OCI-LY3 (cell line): ENCODE results near the gene ACADVL.

ENCODE experiments used
- H2AFZ ChIP-seq: fragments of 200-600, 300-600 bp; shearing (Covaris generic); 2 replicates; pipeline ENCODE4 v1.6.0; 2014; ENCODE audit warnings: antibody characterized with exemption, low read depth, low read length
- H3K27ac ChIP-seq: fragments of 200-600, 300-600 bp; sonication (generic); 2 replicates; pipeline ENCODE4 v1.5.1; 2014; ENCODE audit warnings: mild to moderate bottlenecking, low read length, moderate library complexity, mixed read lengths
- H3K27me3 ChIP-seq: fragments of 200-600, 300-600 bp; sonication (generic); 2 replicates; pipeline ENCODE4 v1.6.1; 2014; ENCODE audit warnings: low read depth, low read length, mixed read lengths
- H3K36me3 ChIP-seq: fragments of 200-600, 300-600 bp; sonication (generic); replicated peaks from 2 replicates; pipeline ENCODE3; 2014; ENCODE audit warnings: low read depth, low read length, mixed read lengths
- H3K4me1 ChIP-seq: fragments of 300-600, 200-600 bp; sonication (generic); 2 replicates; pipeline ENCODE4 v1.6.1; 2014; ENCODE audit warnings: low read length, mixed read lengths
- H3K4me2 ChIP-seq: fragments of 200-600, 300-600 bp; sonication (generic); 2 replicates; pipeline ENCODE4 v1.6.1; 2014; ENCODE audit warnings: low read length, mixed read lengths
- H3K4me3 ChIP-seq: fragments of 300-600, 200-600 bp; sonication (generic); 2 replicates; pipeline ENCODE4 v1.5.1; 2014; ENCODE audit warnings: antibody characterized with exemption, mild to moderate bottlenecking, low read length, moderate library complexity
- H3K79me2 ChIP-seq: fragments of 300-600, 200-600 bp; shearing (Covaris generic); 2 replicates; pipeline ENCODE4 v1.6.1; 2014; ENCODE audit warnings: mild to moderate bottlenecking, low read length, mixed read lengths
- H3K9ac ChIP-seq: fragments of 300-600, 200-600 bp; shearing (Covaris generic); 2 replicates; pipeline ENCODE4 v1.6.0; 2014; ENCODE audit warnings: mild to moderate bottlenecking, low read length, moderate library complexity
- H3K9me3 ChIP-seq: fragments of 200-600, 300-600 bp; shearing (Covaris generic); 2 replicates; pipeline ENCODE4 v1.6.1; 2014; ENCODE audit warnings: low read length, mixed read lengths; ENCODE audit not compliant: insufficient read depth
- H4K20me1 ChIP-seq: fragments of 200-600, 300-600 bp; sonication (generic); 2 replicates; pipeline ENCODE4 v1.6.1; 2016; ENCODE audit warnings: low read length, mixed read lengths; ENCODE audit not compliant: insufficient read depth
- EZH2phosphoT487 ChIP-seq: fragments of 200-600 bp; shearing (Covaris generic); IDR thresholded peaks from 2 replicates; pipeline ENCODE4 v1.6.1; 2018; ENCODE audit warnings: antibody characterized with exemption, mixed run types, low read depth
- TF ChIP-seq, protein P1 (sequence below): fragments of 200-600, 300-600 bp; sonication (generic); IDR thresholded peaks from 2 replicates; pipeline ENCODE4 v1.5.1; 2014; ENCODE audit warnings: antibody characterized with exemption, low read length, low read depth

ACADVL gene

DNA sequence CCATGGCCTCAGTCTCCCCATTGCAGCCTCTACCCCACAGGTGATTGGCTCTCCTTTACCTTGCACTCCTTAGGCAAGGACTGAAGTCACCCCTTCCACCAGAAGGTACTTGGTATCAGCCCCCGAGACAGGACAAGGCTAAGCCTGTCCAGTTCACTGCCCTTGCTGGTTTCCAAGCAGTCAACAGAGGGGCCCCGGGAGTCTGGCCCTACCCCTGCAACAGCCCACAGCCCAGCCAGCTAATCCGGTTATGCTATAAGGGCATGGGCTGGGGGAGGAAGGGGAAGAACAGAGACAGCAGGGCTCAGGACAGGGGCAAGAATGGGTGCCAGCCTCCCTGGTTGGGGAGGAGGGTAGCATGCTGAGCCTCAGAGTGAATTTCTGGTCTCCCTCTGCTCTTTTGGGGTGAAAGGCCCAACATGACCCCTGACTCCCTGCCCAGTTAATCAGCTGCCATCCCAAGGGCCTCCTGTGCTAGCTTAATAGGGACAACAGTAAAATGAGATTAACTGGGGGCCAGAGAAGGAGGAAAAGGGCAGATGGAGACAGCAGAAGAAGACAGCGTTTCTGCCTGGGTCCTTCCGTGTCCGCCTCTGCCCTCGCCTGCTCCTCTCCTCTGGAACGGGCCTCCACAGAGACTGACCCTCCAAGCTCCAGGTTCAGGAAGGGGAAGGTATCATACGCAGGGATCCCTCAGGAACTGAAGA, 10.8 kb upstream of the ACADVL start:
- no peaks in the 10 kb centered on the region for H3K36me3 ChIP-seq
- no peak overlapping the region for H3K4me2 ChIP-seq
- H3K27ac ChIP-seq: no peak overlapping the region
- TF ChIP-seq EZH2phosphoT487: no peak
- TF ChIP-seq, protein P1, sequence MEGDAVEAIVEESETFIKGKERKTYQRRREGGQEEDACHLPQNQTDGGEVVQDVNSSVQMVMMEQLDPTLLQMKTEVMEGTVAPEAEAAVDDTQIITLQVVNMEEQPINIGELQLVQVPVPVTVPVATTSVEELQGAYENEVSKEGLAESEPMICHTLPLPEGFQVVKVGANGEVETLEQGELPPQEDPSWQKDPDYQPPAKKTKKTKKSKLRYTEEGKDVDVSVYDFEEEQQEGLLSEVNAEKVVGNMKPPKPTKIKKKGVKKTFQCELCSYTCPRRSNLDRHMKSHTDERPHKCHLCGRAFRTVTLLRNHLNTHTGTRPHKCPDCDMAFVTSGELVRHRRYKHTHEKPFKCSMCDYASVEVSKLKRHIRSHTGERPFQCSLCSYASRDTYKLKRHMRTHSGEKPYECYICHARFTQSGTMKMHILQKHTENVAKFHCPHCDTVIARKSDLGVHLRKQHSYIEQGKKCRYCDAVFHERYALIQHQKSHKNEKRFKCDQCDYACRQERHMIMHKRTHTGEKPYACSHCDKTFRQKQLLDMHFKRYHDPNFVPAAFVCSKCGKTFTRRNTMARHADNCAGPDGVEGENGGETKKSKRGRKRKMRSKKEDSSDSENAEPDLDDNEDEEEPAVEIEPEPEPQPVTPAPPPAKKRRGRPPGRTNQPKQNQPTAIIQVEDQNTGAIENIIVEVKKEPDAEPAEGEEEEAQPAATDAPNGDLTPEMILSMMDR: no peak
- no peak overlapping the region for H3K9ac ChIP-seq
- H4K20me1 ChIP-seq: no peaks in the 10 kb centered on the region
- no peaks in the 10 kb centered on the region for H3K27me3 ChIP-seq
- peaks cover 15% of the 10 kb centered on the region for H3K4me1 ChIP-seq
- no peak overlapping the region for H2AFZ ChIP-seq
- no peaks in the 10 kb centered on the region for H3K79me2 ChIP-seq
- no peak overlapping the region for H3K4me3 ChIP-seq
- H3K9me3 ChIP-seq: no peaks in the 10 kb centered on the region

DNA sequence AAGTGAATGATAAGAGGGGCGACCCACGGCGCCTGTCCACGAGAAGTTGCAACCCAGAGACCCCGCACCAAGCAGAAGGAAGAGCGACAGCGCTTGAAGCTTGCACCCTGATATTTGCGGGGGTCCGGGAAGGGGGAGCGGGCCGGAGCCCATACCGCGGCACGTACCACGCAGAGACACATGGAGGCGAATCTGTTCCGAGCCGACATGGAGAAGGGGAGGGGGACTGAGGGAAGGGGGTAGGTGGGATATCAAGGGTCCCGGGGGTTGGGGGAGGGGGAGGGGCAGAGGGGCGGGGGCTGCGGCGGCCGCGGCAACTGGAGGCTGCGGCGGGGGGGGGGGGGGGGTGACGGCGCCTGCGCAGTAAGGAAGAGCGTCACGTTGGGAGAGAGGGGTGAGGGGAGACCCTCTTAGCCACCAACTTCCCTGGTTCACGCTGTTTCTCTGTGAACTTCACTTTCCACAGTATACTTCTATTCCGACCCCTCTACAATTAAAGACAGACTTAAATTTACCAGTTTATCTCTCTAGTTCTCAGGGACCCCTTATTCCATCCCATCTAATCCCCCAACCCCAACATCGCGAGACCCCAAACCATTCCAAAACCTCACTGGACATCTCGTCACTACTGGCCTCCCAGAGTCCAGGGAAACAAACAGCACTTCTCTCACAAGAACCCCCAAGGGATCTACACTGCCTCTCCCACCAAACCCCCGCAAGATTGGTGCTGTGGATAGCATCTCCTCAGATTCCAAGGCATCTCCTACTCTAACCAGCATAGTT, 8.1 kb upstream of the ACADVL start:
- peaks cover 19% of the 10 kb centered on the region for H3K4me1 ChIP-seq
- no peak overlapping the region for H3K4me2 ChIP-seq
- H3K27ac ChIP-seq: no peak overlapping the region
- H3K27me3 ChIP-seq: no peaks in the 10 kb centered on the region
- no peaks in the 10 kb centered on the region for H3K9me3 ChIP-seq
- H2AFZ ChIP-seq: no peak overlapping the region
- H4K20me1 ChIP-seq: no peaks in the 10 kb centered on the region
- H3K9ac ChIP-seq: no peak overlapping the region
- no peaks in the 10 kb centered on the region for H3K36me3 ChIP-seq
- no peak overlapping the region for H3K4me3 ChIP-seq
- H3K79me2 ChIP-seq: no peaks in the 10 kb centered on the region
- TF ChIP-seq EZH2phosphoT487: no peak
- TF ChIP-seq, protein P1: no peak

- TF ChIP-seq, protein P1: peak; percentile 42
- TF ChIP-seq EZH2phosphoT487: no peak
- Histone ChIP-seq H3K4me1 (peaks cover 33% of the 10 kb centered on the region), H3K4me2 (peak overlapping the region; percentile 86), H4K20me1 (no peaks in the 10 kb centered on the region), H3K79me2 (no peaks in the 10 kb centered on the region), H3K4me3 (peak overlapping the region; percentile 81), H3K9me3 (no peaks in the 10 kb centered on the region), H2AFZ (no peak overlapping the region), H3K36me3 (no peaks in the 10 kb centered on the region), H3K27ac (no peak overlapping the region), H3K9ac (peak overlapping the region; percentile 54; the same call in 1 of the 2 replicates), H3K27me3 (no peaks in the 10 kb centered on the region)
Measured at GRCh38 chr17:7213895-7214299, 5.8 kb upstream of the ACADVL start.

GRCh38 chr17:7214300-7215135, 5.2 kb upstream of the ACADVL start:
- Histone ChIP-seq H4K20me1 (no peaks in the 10 kb centered on the region), H3K27me3 (no peaks in the 10 kb centered on the region), H3K36me3 (no peaks in the 10 kb centered on the region), H2AFZ (no peak overlapping the region), H3K9me3 (no peaks in the 10 kb centered on the region), H3K79me2 (no peaks in the 10 kb centered on the region), H3K4me2 (peak overlapping the region; percentile 86), H3K27ac (peak overlapping the region; percentile 33), H3K4me1 (peaks cover 40% of the 10 kb centered on the region), H3K9ac (peak overlapping the region; percentile 54; the same call in 1 of the 2 replicates), H3K4me3 (peak overlapping the region; percentile 81)
- no peak for TF ChIP-seq EZH2phosphoT487
- TF ChIP-seq, protein P1: peak; percentile 35; the same call in 1 of the 2 replicates
